WTC11 (cell line): Measurements from ENCODE around the gene KLRD1. TPM values are rescaled to one million over a fixed set of nuclear protein-coding genes. Genes with fewer than 3 reads are reported as not detected.

Experiments
- ATAC-seq: fragments of 200-7000 bp; cut with Tn5 transposase; 2 replicates; pipeline ENCODE4 v1.10.0; 2021; ENCODE audit warnings: mild to moderate bottlenecking, moderate library complexity
- CTCF ChIA-PET: fragments of 300-600 bp; sonication (Branson Sonifier 250); formaldehyde crosslinking; loops from one replicate; lab custom pipeline; 2021; ENCODE audit warnings: antibody characterized with exemption; lab: Charles Lee
- POLR2A ChIA-PET: fragments of 350-600 bp; sonication (Branson Sonifier 250); formaldehyde crosslinking; loops from one replicate; lab custom pipeline; 2021; ENCODE audit warnings: antibody characterized with exemption; lab: Charles Lee
- DNase-seq: peaks from one replicate; pipeline ENCODE4 v3.0.0; 2021; ENCODE audit warnings: low spot score
- H3K27ac Mint-ChIP-seq: 2 replicates; pipeline ENCODE4 v1.8.0; 2021; ENCODE audit warnings: mixed read lengths
- H3K27me3 Mint-ChIP-seq: 2 replicates; pipeline ENCODE4 v1.8.0; 2021; ENCODE audit warnings: low read depth, mild to moderate bottlenecking, moderate library complexity, mixed read lengths
- H3K36me3 Mint-ChIP-seq: 2 replicates; pipeline ENCODE4 v1.8.0; 2021; ENCODE audit warnings: mixed read lengths
- H3K4me1 Mint-ChIP-seq: 2 replicates; pipeline ENCODE4 v1.8.0; 2022; ENCODE audit warnings: mixed read lengths
- H3K4me3 Mint-ChIP-seq: 2 replicates; pipeline ENCODE4 v1.8.0; 2021; ENCODE audit warnings: mild to moderate bottlenecking, moderate library complexity, mixed read lengths
- H3K9me3 Mint-ChIP-seq: 2 replicates; pipeline ENCODE4 v1.8.0; 2021; ENCODE audit warnings: mixed read lengths
- ATF1 ChIP-seq: sonication (generic); formaldehyde crosslinking; IDR thresholded peaks from 2 replicates; pipeline ENCODE4 v1.8.1; 2023; ENCODE audit warnings: mild to moderate bottlenecking, moderate library complexity, missing genetic modification reagents
- CREM ChIP-seq: sonication (generic); formaldehyde crosslinking; IDR thresholded peaks from 2 replicates; pipeline ENCODE4 v1.8.1; 2022; ENCODE audit warnings: mild to moderate bottlenecking, missing genetic modification reagents, moderate library complexity
- ELF4 ChIP-seq: sonication (generic); formaldehyde crosslinking; IDR thresholded peaks from 2 replicates; pipeline ENCODE4 v1.8.1; 2022; ENCODE audit warnings: low read depth, mild to moderate bottlenecking, moderate library complexity, missing genetic modification reagents
- FOXK1 ChIP-seq: sonication (generic); formaldehyde crosslinking; IDR thresholded peaks from 2 replicates; pipeline ENCODE4 v1.8.0; 2022; ENCODE audit warnings: mild to moderate bottlenecking, moderate library complexity, missing genetic modification reagents
- FOXP1 ChIP-seq: sonication (generic); formaldehyde crosslinking; IDR thresholded peaks from 2 replicates; pipeline ENCODE4 v1.8.0; 2022; ENCODE audit warnings: missing genetic modification reagents, mild to moderate bottlenecking, moderate library complexity, borderline replicate concordance
- HMGA2 ChIP-seq: fragments of 250-450 bp; sonication (Bioruptor Pico); IDR thresholded peaks from 2 replicates; pipeline ENCODE4 v1.4.0; 2021; ENCODE audit warnings: mild to moderate bottlenecking, moderate library complexity
- MXD4 ChIP-seq: fragments of 250-450 bp; sonication (Bioruptor Pico); IDR thresholded peaks from 2 replicates; pipeline ENCODE4 v1.8.0; 2021; ENCODE audit warnings: mild to moderate bottlenecking, moderate library complexity, borderline replicate concordance
- MYBL2 ChIP-seq: sonication (generic); formaldehyde crosslinking; IDR thresholded peaks from 2 replicates; pipeline ENCODE4 v1.8.1; 2023; ENCODE audit warnings: mild to moderate bottlenecking, moderate library complexity, missing genetic modification reagents
- NFYB ChIP-seq: sonication (generic); formaldehyde crosslinking; conservative IDR thresholded peaks from 2 replicates; pipeline ENCODE4 v1.8.0; 2022; ENCODE audit warnings: low read depth, missing genetic modification reagents
- RORB ChIP-seq: fragments of 250-450 bp; sonication (Bioruptor Pico); IDR thresholded peaks from 2 replicates; pipeline ENCODE4 v1.9.0; 2021; ENCODE audit warnings: mild to moderate bottlenecking
- SMAD3 ChIP-seq: sonication (generic); formaldehyde crosslinking; IDR thresholded peaks from 2 replicates; pipeline ENCODE4 v1.8.0; 2022; ENCODE audit warnings: missing genetic modification reagents, mild to moderate bottlenecking, borderline replicate concordance
- TP53 ChIP-seq: sonication (generic); formaldehyde crosslinking; IDR thresholded peaks from 2 replicates; pipeline ENCODE4 v1.8.1; 2023; ENCODE audit warnings: mild to moderate bottlenecking, missing genetic modification reagents
- ZNF416 ChIP-seq: fragments of 250-450 bp; sonication (Bioruptor Pico); IDR thresholded peaks from 2 replicates; pipeline ENCODE4 v1.9.0; 2021; ENCODE audit warnings: mild to moderate bottlenecking, inconsistent platforms
- total RNA-seq: library from RNA; stranded (reverse); gene quantifications from 3 replicates; pipeline ENCODE4 v1.2.3, GENCODE V29; 2021
- TF ChIP-seq, protein P1 (sequence below): sonication (generic); formaldehyde crosslinking; IDR thresholded peaks from 2 replicates; pipeline ENCODE4 v1.8.0; 2022; ENCODE audit warnings: mild to moderate bottlenecking, missing genetic modification reagents
- TF ChIP-seq, protein P2 (sequence below): sonication (generic); formaldehyde crosslinking; IDR thresholded peaks from 2 replicates; pipeline ENCODE4 v1.8.0; 2022; ENCODE audit warnings: mild to moderate bottlenecking, missing genetic modification reagents
- TF ChIP-seq, protein P3 (sequence below): sonication (generic); formaldehyde crosslinking; IDR thresholded peaks from 2 replicates; pipeline ENCODE4 v1.8.1; 2023; ENCODE audit warnings: mild to moderate bottlenecking, missing genetic modification reagents
- TF ChIP-seq, protein P4 (sequence below): fragments of 250-450 bp; sonication (Bioruptor Pico); IDR thresholded peaks from 2 replicates; pipeline ENCODE4 v2.1.2; 2022; ENCODE audit warnings: mild to moderate bottlenecking, moderate library complexity
- TF ChIP-seq, protein P5 (sequence below): sonication (generic); formaldehyde crosslinking; IDR thresholded peaks from 2 replicates; pipeline ENCODE4 v1.8.1; 2023; ENCODE audit warnings: mild to moderate bottlenecking, missing genetic modification reagents
- TF ChIP-seq, protein P6 (sequence below): sonication (generic); formaldehyde crosslinking; IDR thresholded peaks from 2 replicates; pipeline ENCODE4 v1.8.1; 2023; ENCODE audit warnings: mild to moderate bottlenecking, missing genetic modification reagents, moderate library complexity
- TF ChIP-seq, protein P7 (sequence below): fragments of 250-450 bp; sonication (Bioruptor Pico); IDR thresholded peaks from 2 replicates; pipeline ENCODE4 v1.8.0; 2021; ENCODE audit warnings: mild to moderate bottlenecking
- TF ChIP-seq, protein P8 (sequence below): fragments of 250-450 bp; sonication (Bioruptor Pico); IDR thresholded peaks from 2 replicates; pipeline ENCODE4 v1.9.0; 2021; ENCODE audit warnings: mild to moderate bottlenecking, borderline replicate concordance
- TF ChIP-seq, protein P9 (sequence below): sonication (generic); formaldehyde crosslinking; IDR thresholded peaks from 2 replicates; pipeline ENCODE4 v1.8.0; 2022; ENCODE audit warnings: mild to moderate bottlenecking, missing genetic modification reagents

The KLRD1 gene
- total RNA-seq, 1 experiment from 2014 or later, result 0.55 TPM

DNA sequence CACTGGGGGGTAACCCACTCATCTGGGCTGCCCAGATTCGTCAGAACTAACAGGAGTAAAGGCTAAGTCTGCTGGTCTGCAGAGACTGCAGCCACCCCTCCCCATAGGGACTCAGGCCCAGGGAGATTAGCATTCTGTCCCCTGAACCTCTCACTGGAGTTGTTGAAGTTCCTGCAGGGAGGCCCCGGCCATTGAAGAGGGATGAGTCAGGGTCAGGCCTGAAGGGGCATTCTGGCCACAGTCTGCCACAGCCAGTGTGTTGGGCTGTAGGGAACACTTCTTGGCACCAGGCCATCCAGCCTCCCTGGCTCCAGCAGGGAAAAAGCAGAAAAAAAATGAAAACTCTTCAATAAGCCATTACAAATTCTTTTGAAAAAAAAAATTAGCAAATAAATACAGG is 46.8 kb downstream of the KLRD1 start:
- Mint-ChIP-seq H3K27ac (peak overlapping the region; percentile 53; the same call in 1 of the 2 replicates), H3K4me3 (no peak overlapping the region), H3K9me3 (peaks cover 37% of the 10 kb centered on the region), H3K36me3 (peaks cover 33% of the 10 kb centered on the region), H3K4me1 (peaks cover 25% of the 10 kb centered on the region), H3K27me3 (no peaks in the 10 kb centered on the region; the same call in 1 of the 2 replicates)
- ChIA-PET POLR2A (no interaction called here), CTCF (no interaction called here)
- DNase-seq (no peak), ATAC-seq (peak; percentile 24)
- no peak for TF ChIP-seq HMGA2
- TF ChIP-seq SMAD3 (CRISPR knock-in tag), result no peak
- TF ChIP-seq FOXK1 (CRISPR knock-in tag), result no peak
- TF ChIP-seq ZNF416 (CRISPR knock-in tag), result no peak
- no peak for TF ChIP-seq ELF4
- TF ChIP-seq, protein P1, sequence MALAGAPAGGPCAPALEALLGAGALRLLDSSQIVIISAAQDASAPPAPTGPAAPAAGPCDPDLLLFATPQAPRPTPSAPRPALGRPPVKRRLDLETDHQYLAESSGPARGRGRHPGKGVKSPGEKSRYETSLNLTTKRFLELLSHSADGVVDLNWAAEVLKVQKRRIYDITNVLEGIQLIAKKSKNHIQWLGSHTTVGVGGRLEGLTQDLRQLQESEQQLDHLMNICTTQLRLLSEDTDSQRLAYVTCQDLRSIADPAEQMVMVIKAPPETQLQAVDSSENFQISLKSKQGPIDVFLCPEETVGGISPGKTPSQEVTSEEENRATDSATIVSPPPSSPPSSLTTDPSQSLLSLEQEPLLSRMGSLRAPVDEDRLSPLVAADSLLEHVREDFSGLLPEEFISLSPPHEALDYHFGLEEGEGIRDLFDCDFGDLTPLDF (CRISPR knock-in tag), result no peak
- TF ChIP-seq, protein P2, sequence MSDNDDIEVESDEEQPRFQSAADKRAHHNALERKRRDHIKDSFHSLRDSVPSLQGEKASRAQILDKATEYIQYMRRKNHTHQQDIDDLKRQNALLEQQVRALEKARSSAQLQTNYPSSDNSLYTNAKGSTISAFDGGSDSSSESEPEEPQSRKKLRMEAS, result no peak
- no peak for TF ChIP-seq CREM (CRISPR knock-in tag)
- TF ChIP-seq, protein P3, sequence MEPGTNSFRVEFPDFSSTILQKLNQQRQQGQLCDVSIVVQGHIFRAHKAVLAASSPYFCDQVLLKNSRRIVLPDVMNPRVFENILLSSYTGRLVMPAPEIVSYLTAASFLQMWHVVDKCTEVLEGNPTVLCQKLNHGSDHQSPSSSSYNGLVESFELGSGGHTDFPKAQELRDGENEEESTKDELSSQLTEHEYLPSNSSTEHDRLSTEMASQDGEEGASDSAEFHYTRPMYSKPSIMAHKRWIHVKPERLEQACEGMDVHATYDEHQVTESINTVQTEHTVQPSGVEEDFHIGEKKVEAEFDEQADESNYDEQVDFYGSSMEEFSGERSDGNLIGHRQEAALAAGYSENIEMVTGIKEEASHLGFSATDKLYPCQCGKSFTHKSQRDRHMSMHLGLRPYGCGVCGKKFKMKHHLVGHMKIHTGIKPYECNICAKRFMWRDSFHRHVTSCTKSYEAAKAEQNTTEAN, result no peak
- TF ChIP-seq, protein P4, sequence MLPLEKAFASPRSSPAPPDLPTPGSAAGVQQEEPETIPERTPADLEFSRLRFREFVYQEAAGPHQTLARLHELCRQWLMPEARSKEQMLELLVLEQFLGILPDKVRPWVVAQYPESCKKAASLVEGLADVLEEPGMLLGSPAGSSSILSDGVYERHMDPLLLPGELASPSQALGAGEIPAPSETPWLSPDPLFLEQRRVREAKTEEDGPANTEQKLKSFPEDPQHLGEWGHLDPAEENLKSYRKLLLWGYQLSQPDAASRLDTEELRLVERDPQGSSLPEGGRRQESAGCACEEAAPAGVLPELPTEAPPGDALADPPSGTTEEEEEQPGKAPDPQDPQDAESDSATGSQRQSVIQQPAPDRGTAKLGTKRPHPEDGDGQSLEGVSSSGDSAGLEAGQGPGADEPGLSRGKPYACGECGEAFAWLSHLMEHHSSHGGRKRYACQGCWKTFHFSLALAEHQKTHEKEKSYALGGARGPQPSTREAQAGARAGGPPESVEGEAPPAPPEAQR (CRISPR knock-in tag), result no peak

GRCh38 chr12:10358131-10358530 is 50.5 kb downstream of the KLRD1 start:
- ChIA-PET CTCF (no interaction called here), POLR2A (no interaction called here)
- Mint-ChIP-seq H3K9me3 (peaks cover 17% of the 10 kb centered on the region), H3K36me3 (peaks cover 15% of the 10 kb centered on the region), H3K27me3 (no peaks in the 10 kb centered on the region), H3K27ac (no peak overlapping the region), H3K4me3 (no peak overlapping the region), H3K4me1 (peaks cover 42% of the 10 kb centered on the region)
- ATAC-seq (no peak), DNase-seq (no peak)
- no peak for TF ChIP-seq MXD4 (CRISPR knock-in tag)
- TF ChIP-seq, protein P5, sequence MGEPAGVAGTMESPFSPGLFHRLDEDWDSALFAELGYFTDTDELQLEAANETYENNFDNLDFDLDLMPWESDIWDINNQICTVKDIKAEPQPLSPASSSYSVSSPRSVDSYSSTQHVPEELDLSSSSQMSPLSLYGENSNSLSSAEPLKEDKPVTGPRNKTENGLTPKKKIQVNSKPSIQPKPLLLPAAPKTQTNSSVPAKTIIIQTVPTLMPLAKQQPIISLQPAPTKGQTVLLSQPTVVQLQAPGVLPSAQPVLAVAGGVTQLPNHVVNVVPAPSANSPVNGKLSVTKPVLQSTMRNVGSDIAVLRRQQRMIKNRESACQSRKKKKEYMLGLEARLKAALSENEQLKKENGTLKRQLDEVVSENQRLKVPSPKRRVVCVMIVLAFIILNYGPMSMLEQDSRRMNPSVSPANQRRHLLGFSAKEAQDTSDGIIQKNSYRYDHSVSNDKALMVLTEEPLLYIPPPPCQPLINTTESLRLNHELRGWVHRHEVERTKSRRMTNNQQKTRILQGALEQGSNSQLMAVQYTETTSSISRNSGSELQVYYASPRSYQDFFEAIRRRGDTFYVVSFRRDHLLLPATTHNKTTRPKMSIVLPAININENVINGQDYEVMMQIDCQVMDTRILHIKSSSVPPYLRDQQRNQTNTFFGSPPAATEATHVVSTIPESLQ (CRISPR knock-in tag), result no peak
- TF ChIP-seq, protein P6, sequence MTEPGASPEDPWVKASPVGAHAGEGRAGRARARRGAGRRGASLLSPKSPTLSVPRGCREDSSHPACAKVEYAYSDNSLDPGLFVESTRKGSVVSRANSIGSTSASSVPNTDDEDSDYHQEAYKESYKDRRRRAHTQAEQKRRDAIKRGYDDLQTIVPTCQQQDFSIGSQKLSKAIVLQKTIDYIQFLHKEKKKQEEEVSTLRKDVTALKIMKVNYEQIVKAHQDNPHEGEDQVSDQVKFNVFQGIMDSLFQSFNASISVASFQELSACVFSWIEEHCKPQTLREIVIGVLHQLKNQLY (CRISPR knock-in tag), result no peak
- TF ChIP-seq, protein P7, sequence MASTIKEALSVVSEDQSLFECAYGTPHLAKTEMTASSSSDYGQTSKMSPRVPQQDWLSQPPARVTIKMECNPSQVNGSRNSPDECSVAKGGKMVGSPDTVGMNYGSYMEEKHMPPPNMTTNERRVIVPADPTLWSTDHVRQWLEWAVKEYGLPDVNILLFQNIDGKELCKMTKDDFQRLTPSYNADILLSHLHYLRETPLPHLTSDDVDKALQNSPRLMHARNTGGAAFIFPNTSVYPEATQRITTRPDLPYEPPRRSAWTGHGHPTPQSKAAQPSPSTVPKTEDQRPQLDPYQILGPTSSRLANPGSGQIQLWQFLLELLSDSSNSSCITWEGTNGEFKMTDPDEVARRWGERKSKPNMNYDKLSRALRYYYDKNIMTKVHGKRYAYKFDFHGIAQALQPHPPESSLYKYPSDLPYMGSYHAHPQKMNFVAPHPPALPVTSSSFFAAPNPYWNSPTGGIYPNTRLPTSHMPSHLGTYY (CRISPR knock-in tag), result no peak
- no peak for TF ChIP-seq MYBL2 (CRISPR knock-in tag)
- no peak for TF ChIP-seq FOXP1
- TF ChIP-seq ATF1, result no peak
- TF ChIP-seq TP53 (CRISPR knock-in tag), result no peak
- TF ChIP-seq NFYB, result no peak
- TF ChIP-seq RORB, result no peak
- TF ChIP-seq, protein P8, sequence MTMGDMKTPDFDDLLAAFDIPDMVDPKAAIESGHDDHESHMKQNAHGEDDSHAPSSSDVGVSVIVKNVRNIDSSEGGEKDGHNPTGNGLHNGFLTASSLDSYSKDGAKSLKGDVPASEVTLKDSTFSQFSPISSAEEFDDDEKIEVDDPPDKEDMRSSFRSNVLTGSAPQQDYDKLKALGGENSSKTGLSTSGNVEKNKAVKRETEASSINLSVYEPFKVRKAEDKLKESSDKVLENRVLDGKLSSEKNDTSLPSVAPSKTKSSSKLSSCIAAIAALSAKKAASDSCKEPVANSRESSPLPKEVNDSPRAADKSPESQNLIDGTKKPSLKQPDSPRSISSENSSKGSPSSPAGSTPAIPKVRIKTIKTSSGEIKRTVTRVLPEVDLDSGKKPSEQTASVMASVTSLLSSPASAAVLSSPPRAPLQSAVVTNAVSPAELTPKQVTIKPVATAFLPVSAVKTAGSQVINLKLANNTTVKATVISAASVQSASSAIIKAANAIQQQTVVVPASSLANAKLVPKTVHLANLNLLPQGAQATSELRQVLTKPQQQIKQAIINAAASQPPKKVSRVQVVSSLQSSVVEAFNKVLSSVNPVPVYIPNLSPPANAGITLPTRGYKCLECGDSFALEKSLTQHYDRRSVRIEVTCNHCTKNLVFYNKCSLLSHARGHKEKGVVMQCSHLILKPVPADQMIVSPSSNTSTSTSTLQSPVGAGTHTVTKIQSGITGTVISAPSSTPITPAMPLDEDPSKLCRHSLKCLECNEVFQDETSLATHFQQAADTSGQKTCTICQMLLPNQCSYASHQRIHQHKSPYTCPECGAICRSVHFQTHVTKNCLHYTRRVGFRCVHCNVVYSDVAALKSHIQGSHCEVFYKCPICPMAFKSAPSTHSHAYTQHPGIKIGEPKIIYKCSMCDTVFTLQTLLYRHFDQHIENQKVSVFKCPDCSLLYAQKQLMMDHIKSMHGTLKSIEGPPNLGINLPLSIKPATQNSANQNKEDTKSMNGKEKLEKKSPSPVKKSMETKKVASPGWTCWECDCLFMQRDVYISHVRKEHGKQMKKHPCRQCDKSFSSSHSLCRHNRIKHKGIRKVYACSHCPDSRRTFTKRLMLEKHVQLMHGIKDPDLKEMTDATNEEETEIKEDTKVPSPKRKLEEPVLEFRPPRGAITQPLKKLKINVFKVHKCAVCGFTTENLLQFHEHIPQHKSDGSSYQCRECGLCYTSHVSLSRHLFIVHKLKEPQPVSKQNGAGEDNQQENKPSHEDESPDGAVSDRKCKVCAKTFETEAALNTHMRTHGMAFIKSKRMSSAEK (CRISPR knock-in tag), result no peak
- TF ChIP-seq, protein P9, sequence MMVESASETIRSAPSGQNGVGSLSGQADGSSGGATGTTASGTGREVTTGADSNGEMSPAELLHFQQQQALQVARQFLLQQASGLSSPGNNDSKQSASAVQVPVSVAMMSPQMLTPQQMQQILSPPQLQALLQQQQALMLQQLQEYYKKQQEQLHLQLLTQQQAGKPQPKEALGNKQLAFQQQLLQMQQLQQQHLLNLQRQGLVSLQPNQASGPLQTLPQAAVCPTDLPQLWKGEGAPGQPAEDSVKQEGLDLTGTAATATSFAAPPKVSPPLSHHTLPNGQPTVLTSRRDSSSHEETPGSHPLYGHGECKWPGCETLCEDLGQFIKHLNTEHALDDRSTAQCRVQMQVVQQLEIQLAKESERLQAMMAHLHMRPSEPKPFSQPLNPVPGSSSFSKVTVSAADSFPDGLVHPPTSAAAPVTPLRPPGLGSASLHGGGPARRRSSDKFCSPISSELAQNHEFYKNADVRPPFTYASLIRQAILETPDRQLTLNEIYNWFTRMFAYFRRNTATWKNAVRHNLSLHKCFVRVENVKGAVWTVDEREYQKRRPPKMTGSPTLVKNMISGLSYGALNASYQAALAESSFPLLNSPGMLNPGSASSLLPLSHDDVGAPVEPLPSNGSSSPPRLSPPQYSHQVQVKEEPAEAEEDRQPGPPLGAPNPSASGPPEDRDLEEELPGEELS (CRISPR knock-in tag), result no peak
